ENCODE measurements around the gene TOM1L2.

TOM1L2 gene

GRCh38 chr17:17893801-17894644, 78.2 kb downstream of the TOM1L2 start:
- POLR2A ChIA-PET = no interaction called here
- CTCF ChIA-PET = interaction anchor here (4.6 kb wide), 1 partner anchor 26 kb away, joined by 55 read pairs; no protein-coding TSS in a partner anchor
- no peak for TF ChIP-seq BHLHE40 (IDR thresholded peaks at IDR 0.05; ENCODE audit: borderline replicate concordance)
- no peak for DNase-seq (ENCODE audit: extremely low spot score)

GRCh38 chr17:17892731-17893130, 79.5 kb downstream of the TOM1L2 start:
- ChIA-PET POLR2A (interaction anchor here (2.4 kb wide), 1 partner anchor 56 kb away, joined by 6 read pairs; the partner anchor contains the start of gene SREBF1), CTCF (interaction anchor here (4.6 kb wide), 1 partner anchor 27 kb away, joined by 55 read pairs; no protein-coding TSS in a partner anchor)
- DNase-seq (ENCODE audit: extremely low spot score) = no peak
- TF ChIP-seq L3MBTL2 (conservative IDR thresholded peaks at IDR 0.05) = no peak
- no peak for TF ChIP-seq LEF1 (IDR thresholded peaks at IDR 0.05; ENCODE audit: borderline replicate concordance)
- no peak for TF ChIP-seq ELF4 (IDR thresholded peaks at IDR 0.05)
- no peak for TF ChIP-seq FOXA1 (IDR thresholded peaks at IDR 0.05)
- no peak for TF ChIP-seq NFRKB (IDR thresholded peaks at IDR 0.05)
- no peak for TF ChIP-seq ZNF384 (IDR thresholded peaks at IDR 0.05)
- TF ChIP-seq SUZ12 (IDR thresholded peaks at IDR 0.05) = no peak

DNA sequence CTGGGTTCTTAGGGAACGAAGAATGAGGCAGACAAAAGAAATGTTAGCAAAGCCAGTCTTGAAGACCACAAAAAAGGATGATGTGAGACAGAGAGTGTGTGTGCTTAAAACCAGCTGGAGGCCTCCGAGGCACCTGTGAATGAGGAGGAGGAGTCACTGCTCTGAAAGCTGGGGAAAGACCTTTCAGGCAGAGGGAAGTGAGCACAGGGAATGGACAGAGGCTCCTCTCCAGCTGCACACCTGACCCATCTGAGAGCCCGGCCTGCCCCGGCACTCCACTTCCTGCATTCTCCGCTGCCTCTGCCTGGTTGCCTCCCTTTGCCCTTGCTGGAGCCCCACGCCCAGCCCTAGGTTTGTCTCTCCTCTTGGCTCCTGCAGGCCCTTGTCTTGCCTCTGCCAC, 80.2 kb downstream of the TOM1L2 start:
- TF ChIP-seq TARDBP (IDR thresholded peaks at IDR 0.05) (no peak), L3MBTL2 (conservative IDR thresholded peaks at IDR 0.05) (no peak), FOXM1 (IDR thresholded peaks at IDR 0.05; ENCODE audit: borderline replicate concordance) (no peak), PKNOX1 (IDR thresholded peaks at IDR 0.05) (no peak), NFRKB (IDR thresholded peaks at IDR 0.05) (no peak), CTBP1 (IDR thresholded peaks at IDR 0.05; ENCODE audit: borderline replicate concordance) (no peak), BHLHE40 (IDR thresholded peaks at IDR 0.05; ENCODE audit: borderline replicate concordance) (no peak), FOXK2 (IDR thresholded peaks at IDR 0.05) (no peak), ZNF384 (IDR thresholded peaks at IDR 0.05) (no peak), SUZ12 (IDR thresholded peaks at IDR 0.05) (no peak)
- ChIA-PET POLR2A (interaction anchor here (1.1 to 2.4 kb wide), 2 partner anchors 56 to 142 kb away, joined by 3 to 6 read pairs; partner anchors contain the start of gene SREBF1), CTCF (interaction anchor here (1.2 to 4.6 kb wide), 3 partner anchors 28 to 143 kb away, joined by 3 to 55 read pairs (median 8); no protein-coding TSS in a partner anchor)
- no peak for DNase-seq (ENCODE audit: extremely low spot score)

DNA sequence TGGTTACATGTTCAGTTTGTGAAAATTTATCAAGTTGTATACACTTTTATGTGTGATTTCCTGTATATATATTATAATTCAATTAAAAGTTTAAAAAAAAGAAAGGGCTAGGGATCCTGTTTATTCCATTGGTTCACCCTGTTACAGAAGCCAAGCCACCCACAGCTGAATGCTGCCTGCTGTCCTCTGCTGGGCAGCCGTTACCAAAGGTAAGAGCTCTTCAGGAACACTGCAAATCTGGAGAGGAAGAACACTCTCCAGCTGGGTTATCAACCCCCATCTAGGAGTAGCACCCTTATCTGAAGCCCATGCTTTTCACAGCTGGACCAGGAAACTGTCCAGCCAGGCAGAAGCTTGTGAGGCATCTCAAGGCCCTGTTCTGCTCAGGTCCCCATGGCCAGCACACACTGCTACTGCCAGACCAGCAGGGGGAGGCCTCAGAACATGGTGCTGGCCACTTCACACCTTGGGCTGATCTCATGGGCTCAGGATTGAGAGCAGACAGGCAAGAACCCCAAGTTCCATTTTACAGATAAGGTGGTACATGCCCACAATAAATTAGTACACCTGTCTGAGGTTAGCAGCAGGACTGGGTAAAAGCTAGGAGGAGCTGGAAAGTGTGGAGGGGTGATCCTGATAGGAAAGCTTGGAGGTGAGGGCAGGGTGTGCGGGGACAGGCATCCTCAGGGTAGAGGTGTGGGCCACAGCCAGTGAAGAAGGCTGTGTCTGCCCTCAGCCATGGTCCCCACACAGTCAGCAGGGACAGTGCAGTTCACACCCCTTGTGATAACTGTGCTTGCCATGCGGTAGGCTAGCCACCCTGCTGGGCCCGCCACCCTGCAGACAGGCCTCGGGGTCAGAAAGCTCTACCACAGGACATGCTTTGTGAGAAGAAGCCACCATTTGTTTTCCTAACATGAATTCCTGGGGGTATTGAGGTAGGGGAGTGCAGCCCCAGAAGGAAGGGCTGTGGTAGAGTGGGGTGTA, 81.1 kb downstream of the TOM1L2 start:
- DNase-seq (ENCODE audit: extremely low spot score) = peak; percentile 67
- TF ChIP-seq TARDBP (IDR thresholded peaks at IDR 0.05) (no peak), SP1 (IDR thresholded peaks at IDR 0.05) (no peak), L3MBTL2 (conservative IDR thresholded peaks at IDR 0.05) (peak; percentile 48), FOXM1 (IDR thresholded peaks at IDR 0.05; ENCODE audit: borderline replicate concordance) (no peak), CTBP1 (IDR thresholded peaks at IDR 0.05; ENCODE audit: borderline replicate concordance) (no peak), LEF1 (IDR thresholded peaks at IDR 0.05; ENCODE audit: borderline replicate concordance) (no peak), ELF4 (IDR thresholded peaks at IDR 0.05) (no peak)
- CTCF ChIA-PET = interaction anchor here (0.7 to 4.6 kb wide), 17 partner anchors 9 to 309 kb away, joined by 3 to 55 read pairs (median 4); no protein-coding TSS in a partner anchor
- POLR2A ChIA-PET = interaction anchor here (1.1 to 2.4 kb wide), 3 partner anchors 28 to 142 kb away, joined by 3 to 7 read pairs (median 6); partner anchors contain the start of gene SREBF1

- no peak for TF ChIP-seq TARDBP (IDR thresholded peaks at IDR 0.05)
- no peak for TF ChIP-seq LEF1 (IDR thresholded peaks at IDR 0.05; ENCODE audit: borderline replicate concordance)
- TF ChIP-seq CTBP1 (IDR thresholded peaks at IDR 0.05; ENCODE audit: borderline replicate concordance) = no peak
- TF ChIP-seq ZNF384 (IDR thresholded peaks at IDR 0.05) = no peak
- TF ChIP-seq PKNOX1 (IDR thresholded peaks at IDR 0.05) = no peak
- no peak for TF ChIP-seq NFRKB (IDR thresholded peaks at IDR 0.05)
- POLR2A ChIA-PET = interaction anchor here (1.0 kb wide), 1 partner anchor 54 kb away, joined by 3 read pairs; no protein-coding TSS in a partner anchor
- CTCF ChIA-PET = interaction anchor here (1.0 to 1.7 kb wide), 4 partner anchors 10 to 143 kb away, joined by 3 to 11 read pairs (median 4); no protein-coding TSS in a partner anchor
- no peak for DNase-seq (ENCODE audit: extremely low spot score)
Measured at GRCh38 chr17:17889922-17890321, 82.3 kb downstream of the TOM1L2 start.

- POLR2A ChIA-PET = interaction anchor here (1.0 to 2.0 kb wide), 3 partner anchors 31 to 53 kb away, joined by 3 to 7 read pairs (median 5); partner anchors contain the start of gene SREBF1
- no peak for DNase-seq (ENCODE audit: extremely low spot score)
- CTCF ChIA-PET = interaction anchor here (0.6 to 2.4 kb wide), 9 partner anchors 12 to 242 kb away, joined by 3 to 12 read pairs (median 4); no protein-coding TSS in a partner anchor
- TF ChIP-seq LEF1 (IDR thresholded peaks at IDR 0.05; ENCODE audit: borderline replicate concordance) (no peak), HDGF (IDR thresholded peaks at IDR 0.05; ENCODE audit: borderline replicate concordance) (no peak), ELF4 (IDR thresholded peaks at IDR 0.05) (no peak), L3MBTL2 (conservative IDR thresholded peaks at IDR 0.05) (no peak), FOXK2 (IDR thresholded peaks at IDR 0.05) (no peak), ZNF384 (IDR thresholded peaks at IDR 0.05) (no peak), BHLHE40 (IDR thresholded peaks at IDR 0.05; ENCODE audit: borderline replicate concordance) (no peak), TARDBP (IDR thresholded peaks at IDR 0.05) (no peak), SP1 (IDR thresholded peaks at IDR 0.05) (no peak), PKNOX1 (IDR thresholded peaks at IDR 0.05) (no peak), NFRKB (IDR thresholded peaks at IDR 0.05) (no peak), FOXM1 (IDR thresholded peaks at IDR 0.05; ENCODE audit: borderline replicate concordance) (no peak), FOXA1 (IDR thresholded peaks at IDR 0.05) (no peak), SUZ12 (IDR thresholded peaks at IDR 0.05) (no peak), ARNT (IDR thresholded peaks at IDR 0.05) (no peak), CTBP1 (IDR thresholded peaks at IDR 0.05; ENCODE audit: borderline replicate concordance) (no peak)
Measured at GRCh38 chr17:17888821-17889220, 83.4 kb downstream of the TOM1L2 start.
